OCI-LY7 (cell line): ENCODE data around the gene AMFR. TPM values are rescaled to one million over a fixed set of nuclear protein-coding genes. Genes with fewer than 3 reads are reported as not detected.

Experiments used
- BruUV-seq: library from RNA; stranded (reverse); fragments of 400-500 nt; replicated peaks from 2 replicates; lab custom pipeline; 2021; lab: Mats Ljungman, UMichigan
- CTCF ChIA-PET: fragments of 300-600 bp; sonication (Branson Sonifier 250); formaldehyde crosslinking; loops from one replicate; lab custom pipeline; 2022; ENCODE audit warnings: antibody characterized with exemption; ENCODE audit not compliant: unreplicated experiment; lab: Charles Lee
- POLR2A ChIA-PET: fragments of 300-600 bp; sonication (Branson Sonifier 250); formaldehyde crosslinking; loops from one replicate; lab custom pipeline; 2022; ENCODE audit warnings: antibody characterized with exemption; lab: Charles Lee
- DNase-seq: peaks from one replicate; pipeline ENCODE4 v3.0.0-alpha.2; 2015; ENCODE audit warnings: low spot score
- H2AFZ ChIP-seq: fragments of 200-600 bp; sonication (generic), shearing (Covaris generic); 2 replicates; pipeline ENCODE4 v1.6.1; 2014; ENCODE audit warnings: mild to moderate bottlenecking, antibody characterized with exemption, low read length, moderate library complexity
- H3K27ac ChIP-seq: fragments of 200-600 bp; sonication (generic); 2 replicates; pipeline ENCODE4 v1.5.1; 2014; ENCODE audit warnings: mixed run types, low read depth, mild to moderate bottlenecking, moderate library complexity, low read length, inconsistent platforms; ENCODE audit not compliant: poor library complexity, severe bottlenecking
- H3K36me3 ChIP-seq: fragments of 200-600 bp; sonication (generic); 2 replicates; pipeline ENCODE4 v1.6.1; 2014; ENCODE audit warnings: mild to moderate bottlenecking, antibody characterized with exemption, low read length, moderate library complexity, mixed read lengths; ENCODE audit not compliant: insufficient read depth
- H3K4me1 ChIP-seq: fragments of 200-600 bp; sonication (generic); 2 replicates; pipeline ENCODE4 v1.5.1; 2014; ENCODE audit warnings: mild to moderate bottlenecking, low read length; ENCODE audit not compliant: insufficient read depth, poor library complexity, severe bottlenecking
- H3K4me2 ChIP-seq: fragments of 200-600 bp; sonication (generic); 2 replicates; pipeline ENCODE4 v1.6.1; 2014; ENCODE audit warnings: mild to moderate bottlenecking, low read length
- H3K4me3 ChIP-seq: fragments of 200-600 bp; sonication (generic); 2 replicates; pipeline ENCODE4 v1.5.1; 2014; ENCODE audit warnings: mild to moderate bottlenecking, low read depth, low read length; ENCODE audit not compliant: poor library complexity, severe bottlenecking
- H3K79me2 ChIP-seq: fragments of 200-600 bp; sonication (generic); 2 replicates; pipeline ENCODE4 v1.6.1; 2016; ENCODE audit warnings: low read depth, mild to moderate bottlenecking, low read length, moderate library complexity, mixed read lengths; ENCODE audit not compliant: insufficient read depth
- H3K9me2 ChIP-seq: fragments of 200-600 bp; sonication (generic); 2 replicates; pipeline ENCODE4 v1.6.1; 2016; ENCODE audit warnings: mild to moderate bottlenecking, low read length, mixed read lengths; ENCODE audit not compliant: insufficient read depth
- H3K9me3 ChIP-seq: fragments of 200-600 bp; sonication (generic); 2 replicates; pipeline ENCODE4 v1.6.1; 2014; ENCODE audit warnings: mild to moderate bottlenecking, mixed run types, low read length, mixed read lengths
- H4K20me1 ChIP-seq: fragments of 200-600 bp; sonication (generic); 2 replicates; pipeline ENCODE4 v1.6.1; 2014; ENCODE audit warnings: mild to moderate bottlenecking, antibody characterized with exemption, low read length, moderate library complexity, mixed read lengths; ENCODE audit not compliant: insufficient read depth
- CTCF ChIP-seq: fragments of 200-600 bp; sonication (generic); conservative IDR thresholded peaks from 2 replicates; pipeline ENCODE4 v1.5.1; 2014; ENCODE audit warnings: mild to moderate bottlenecking, antibody characterized with exemption, low read length, moderate library complexity, mixed read lengths
- EZH2phosphoT487 ChIP-seq: fragments of 200-600 bp; sonication (generic); IDR thresholded peaks from 2 replicates; pipeline ENCODE4 v1.6.1; 2018; ENCODE audit warnings: low read depth, borderline replicate concordance, mild to moderate bottlenecking, mixed run types, antibody characterized with exemption, low read length, moderate library complexity, mixed read lengths
- intact Hi-C: fragments of 100-400 bp; cut with micrococcal nuclease; formaldehyde crosslinking; loops from one replicate; pipeline ENCODE4 v1.10.0; 2022; ENCODE audit not compliant: unreplicated experiment
- total RNA-seq, 2 experiments: library from RNA; depleted of rRNA in 1 of 2; stranded (reverse); fragments of >200 nt in 1 of 2; shearing (Covaris generic) in 1 of 2; gene quantifications; 2 replicates each; pipeline ENCODE4 v1.2.3, GENCODE V29; 2014 to 2022

Gene AMFR
- total RNA-seq, 2 experiments from 2014 or later: 87.7 to 101 TPM

- no peak overlapping the region for H2AFZ ChIP-seq
- BruUV-seq: no TSS peak
Observed at GRCh38 chr16:56319376-56319775, 106.0 kb downstream of the AMFR start.

GRCh38 chr16:56318827-56319140, 106.6 kb downstream of the AMFR start:
- no peaks in the 10 kb centered on the region for H4K20me1 ChIP-seq
- no peaks in the 10 kb centered on the region for H3K4me1 ChIP-seq
- ChIA-PET POLR2A (interaction anchor here (0.6 to 1.5 kb wide), 4 partner anchors 16 to 959 kb away, joined by 3 to 4 read pairs (median 4); no protein-coding TSS in a partner anchor), CTCF (interaction anchor here (1.2 kb wide), 1 partner anchor 38 kb away, joined by 3 read pairs; no protein-coding TSS in a partner anchor)
- H3K79me2 ChIP-seq: no peaks in the 10 kb centered on the region
- H3K9me3 ChIP-seq: no peaks in the 10 kb centered on the region
- no peak overlapping the region for H2AFZ ChIP-seq
- H3K36me3 ChIP-seq: no peaks in the 10 kb centered on the region
- DNase-seq: no peak
- no peak overlapping the region for H3K27ac ChIP-seq
- H3K4me3 ChIP-seq: no peak overlapping the region
- H3K4me2 ChIP-seq: no peak overlapping the region
- no peaks in the 10 kb centered on the region for H3K9me2 ChIP-seq
- BruUV-seq: no TSS peak
- intact Hi-C loops: loop anchor here (1.0 kb wide), 2 partner anchors 277 to 374 kb away; no protein-coding TSS in a partner anchor
- TF ChIP-seq CTCF (no peak), EZH2phosphoT487 (no peak)

More at GRCh38 chr16:56319376-56319775, 106.0 kb downstream of the AMFR start:
- POLR2A ChIA-PET: interaction anchor here (0.6 to 1.5 kb wide), 4 partner anchors 11 to 385 kb away, joined by 3 to 4 read pairs (median 4); no protein-coding TSS in a partner anchor
- H3K4me1 ChIP-seq: no peaks in the 10 kb centered on the region
- no peak for DNase-seq
- no peaks in the 10 kb centered on the region for H3K79me2 ChIP-seq
- TF ChIP-seq CTCF (no peak), EZH2phosphoT487 (no peak)
- no peaks in the 10 kb centered on the region for H3K9me3 ChIP-seq
- CTCF ChIA-PET: no interaction called here
- no peak overlapping the region for H3K4me3 ChIP-seq
- intact Hi-C loops: no loop called here
- no peaks in the 10 kb centered on the region for H4K20me1 ChIP-seq
- no peak overlapping the region for H3K4me2 ChIP-seq
- H3K9me2 ChIP-seq: no peaks in the 10 kb centered on the region
- no peaks in the 10 kb centered on the region for H3K36me3 ChIP-seq
- H3K27ac ChIP-seq: no peak overlapping the region

- POLR2A ChIA-PET: interaction anchor here (0.7 kb wide), 1 partner anchor 960 kb away, joined by 3 read pairs; no protein-coding TSS in a partner anchor
- no peak overlapping the region for H3K4me2 ChIP-seq
- no peak overlapping the region for H3K27ac ChIP-seq
- H3K9me2 ChIP-seq: no peaks in the 10 kb centered on the region
- CTCF ChIA-PET: interaction anchor here (1.2 kb wide), 1 partner anchor 39 kb away, joined by 3 read pairs; no protein-coding TSS in a partner anchor
- no TSS peak for BruUV-seq
- H3K4me1 ChIP-seq: no peaks in the 10 kb centered on the region
- H3K9me3 ChIP-seq: no peaks in the 10 kb centered on the region
- no peaks in the 10 kb centered on the region for H3K36me3 ChIP-seq
- intact Hi-C loops: loop anchor here (1.0 kb wide), 2 partner anchors 277 to 374 kb away; no protein-coding TSS in a partner anchor
- H4K20me1 ChIP-seq: no peaks in the 10 kb centered on the region
- no peak overlapping the region for H2AFZ ChIP-seq
- H3K4me3 ChIP-seq: no peak overlapping the region
- peak; percentile 87 for TF ChIP-seq CTCF
- TF ChIP-seq EZH2phosphoT487: no peak
- no peaks in the 10 kb centered on the region for H3K79me2 ChIP-seq
- DNase-seq: peak; percentile 60
Observed at GRCh38 chr16:56317998-56318826, 107.1 kb downstream of the AMFR start.
